Upper lobe of left lung (tissue), 6 donors: ENCODE data around the gene HOXB7. TPM values are rescaled to one million over a fixed set of nuclear protein-coding genes. Genes with fewer than 3 reads are reported as not detected.

Experiments used
- ATAC-seq, 2 donors: fragments of 200-7000 bp; cut with Tn5 transposase; one replicate each; pipeline ENCODE4 v1.9.1; 2022; ENCODE audit warnings: mild to moderate bottlenecking in 2 of 2, moderate library complexity in 2 of 2; ENCODE audit not compliant: low FRiP score in 2 of 2
- DNase-seq, 2 donors: peaks; one replicate each; pipeline ENCODE4 v3.0.0-alpha.2; 2019 to 2020
- H3K27ac ChIP-seq, 4 donors: fragments of 200-600 bp; sonication (generic); one replicate each; pipeline ENCODE4 v1.5.1; 2016 to 2019
- H3K27me3 ChIP-seq, 4 donors: fragments of 200-600 bp; sonication (generic); one replicate each; pipeline ENCODE4 v1.5.1; 2017 to 2019
- H3K36me3 ChIP-seq, 4 donors: fragments of 200-600 bp; sonication (generic); one replicate each; pipeline ENCODE4 v1.5.1; 2016 to 2019
- H3K4me1 ChIP-seq, 4 donors: fragments of 200-600 bp; sonication (generic); one replicate each; pipeline ENCODE4 v1.5.1; 2018 to 2019
- H3K4me3 ChIP-seq, 4 donors: fragments of 200-600 bp; sonication (generic); one replicate each; pipeline ENCODE4 v1.5.1; 2017 to 2019; ENCODE audit warnings: mild to moderate bottlenecking in 2 of 4, moderate library complexity in 1 of 4
- H3K9me3 ChIP-seq, 4 donors: fragments of 200-600 bp; sonication (generic); one replicate each; pipeline ENCODE4 v1.5.1; 2018 to 2019
- EP300 ChIP-seq, 4 donors: sonication (generic); formaldehyde crosslinking; IDR thresholded peaks; one replicate each; pipeline ENCODE4 v1.5.1; 2017; ENCODE audit warnings: antibody characterized with exemption in 4 of 4, control low read depth in 2 of 4
- POLR2A ChIP-seq, 4 donors: fragments of 450-650 bp; IDR thresholded peaks; one replicate each; pipeline ENCODE4 v1.5.1; 2016 to 2017; ENCODE audit warnings: antibody characterized with exemption in 4 of 4, mild to moderate bottlenecking in 2 of 4
- POLR2AphosphoS5 ChIP-seq, 2 donors: sonication (generic); formaldehyde crosslinking; IDR thresholded peaks; one replicate each; pipeline ENCODE4 v1.5.1; 2017; ENCODE audit warnings: antibody characterized with exemption in 2 of 2
- WGBS, 2 donors: methylation state at CpG; one replicate each; pipeline ENCODE4 v1.1.5; 2017 to 2018; 5-methylcytosine and 5-hydroxymethylcytosine counted together
- total RNA-seq, 6 donors: library from RNA; depleted of rRNA in 4 of 6; stranded (reverse); fragments of >200 nt in 4 of 6; gene quantifications; one replicate each; pipeline versions ENCODE4 v1.1.0 to v1.2.1, GENCODE V29; 2016 to 2021
- TF ChIP-seq, protein P1 (sequence below), 6 experiments: fragments of 450-650 bp in 4 of 6; fragments of 200-600 bp in 2 of 6; sonication (generic) in 2 of 6; IDR thresholded peaks; one replicate each; pipeline ENCODE4 v1.5.1; 2016 to 2019; ENCODE audit warnings: antibody characterized with exemption in 6 of 6
- donor health status: DM: no; HTN: no; CAD: no; lungs with moderate emphysema.
- donor health status: DM: no; HTN: yes; CAD: no; lungs with severe emphysema.

HOXB7 gene
- total RNA-seq, 6 donors from 2014 or later: 1.1 to 3.7 (median 1.3) TPM; not detected in 1

DNA sequence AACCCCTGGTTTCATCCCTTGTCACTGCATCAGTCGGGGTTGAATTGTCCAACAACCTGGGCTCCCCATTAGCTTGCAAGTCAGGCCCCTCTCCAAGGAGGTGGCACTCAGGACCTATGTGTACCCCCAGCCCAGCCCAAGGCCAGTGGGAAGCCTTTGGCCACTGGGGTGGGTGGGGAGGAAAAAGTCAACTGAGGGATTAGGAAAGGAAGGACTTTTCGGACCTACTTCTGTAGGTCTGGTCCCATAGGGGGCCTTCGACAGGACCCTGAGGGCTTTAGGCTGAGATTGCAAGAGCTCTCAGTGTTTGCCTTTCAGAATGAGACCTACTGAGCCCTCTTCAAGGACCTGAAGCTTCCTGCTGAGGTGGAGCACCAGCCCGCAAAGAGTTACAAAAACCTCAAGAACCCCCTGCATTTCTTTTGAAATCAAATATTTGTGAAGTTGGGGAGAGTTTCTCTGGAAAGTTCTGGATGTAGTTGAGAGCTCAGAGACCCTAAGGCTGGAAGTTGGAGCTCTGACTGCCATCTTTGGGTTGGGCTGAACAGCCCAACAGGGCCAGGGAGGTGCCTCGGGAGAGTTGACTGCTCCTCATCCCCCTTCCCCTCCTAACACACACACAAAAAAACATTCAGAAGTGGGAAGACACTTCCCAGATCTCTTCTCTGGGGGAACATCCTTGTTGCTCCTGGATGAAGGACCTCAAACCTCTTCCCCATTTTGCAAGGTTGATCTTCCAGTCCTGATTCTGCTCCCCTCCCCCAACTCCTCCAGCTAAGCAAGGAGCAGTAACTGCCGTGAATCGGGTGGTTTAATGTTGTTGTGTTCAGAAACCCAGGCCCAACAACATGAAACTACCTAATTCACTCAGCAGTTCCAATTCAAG, 21.1 kb upstream of the HOXB7 start:
- Histone ChIP-seq H3K27me3 (peaks cover 0 to 88% (median 64%) of the 10 kb centered on the region in 4 donors), H3K27ac (no peak overlapping the region), H3K36me3 (no peaks in the 10 kb centered on the region), H3K9me3 (no peaks in the 10 kb centered on the region), H3K4me3 (no peak overlapping the region), H3K4me1 (peaks cover 3 to 13% (median 6%) of the 10 kb centered on the region in 4 donors)
- WGBS, 2 donors: 27 to 32% methylated on average over 6 to 7 of the region's 7 CpGs
- DNase-seq: no peak
- peak in 1 of 2 donors; percentile 5 for ATAC-seq
- TF ChIP-seq, protein P1, sequence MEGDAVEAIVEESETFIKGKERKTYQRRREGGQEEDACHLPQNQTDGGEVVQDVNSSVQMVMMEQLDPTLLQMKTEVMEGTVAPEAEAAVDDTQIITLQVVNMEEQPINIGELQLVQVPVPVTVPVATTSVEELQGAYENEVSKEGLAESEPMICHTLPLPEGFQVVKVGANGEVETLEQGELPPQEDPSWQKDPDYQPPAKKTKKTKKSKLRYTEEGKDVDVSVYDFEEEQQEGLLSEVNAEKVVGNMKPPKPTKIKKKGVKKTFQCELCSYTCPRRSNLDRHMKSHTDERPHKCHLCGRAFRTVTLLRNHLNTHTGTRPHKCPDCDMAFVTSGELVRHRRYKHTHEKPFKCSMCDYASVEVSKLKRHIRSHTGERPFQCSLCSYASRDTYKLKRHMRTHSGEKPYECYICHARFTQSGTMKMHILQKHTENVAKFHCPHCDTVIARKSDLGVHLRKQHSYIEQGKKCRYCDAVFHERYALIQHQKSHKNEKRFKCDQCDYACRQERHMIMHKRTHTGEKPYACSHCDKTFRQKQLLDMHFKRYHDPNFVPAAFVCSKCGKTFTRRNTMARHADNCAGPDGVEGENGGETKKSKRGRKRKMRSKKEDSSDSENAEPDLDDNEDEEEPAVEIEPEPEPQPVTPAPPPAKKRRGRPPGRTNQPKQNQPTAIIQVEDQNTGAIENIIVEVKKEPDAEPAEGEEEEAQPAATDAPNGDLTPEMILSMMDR (IDR thresholded peaks at IDR 0.05): no peak
- TF ChIP-seq EP300 (IDR thresholded peaks at IDR 0.05) (no peak), POLR2A (IDR thresholded peaks at IDR 0.05) (no peak), POLR2AphosphoS5 (IDR thresholded peaks at IDR 0.05) (no peak)

DNA sequence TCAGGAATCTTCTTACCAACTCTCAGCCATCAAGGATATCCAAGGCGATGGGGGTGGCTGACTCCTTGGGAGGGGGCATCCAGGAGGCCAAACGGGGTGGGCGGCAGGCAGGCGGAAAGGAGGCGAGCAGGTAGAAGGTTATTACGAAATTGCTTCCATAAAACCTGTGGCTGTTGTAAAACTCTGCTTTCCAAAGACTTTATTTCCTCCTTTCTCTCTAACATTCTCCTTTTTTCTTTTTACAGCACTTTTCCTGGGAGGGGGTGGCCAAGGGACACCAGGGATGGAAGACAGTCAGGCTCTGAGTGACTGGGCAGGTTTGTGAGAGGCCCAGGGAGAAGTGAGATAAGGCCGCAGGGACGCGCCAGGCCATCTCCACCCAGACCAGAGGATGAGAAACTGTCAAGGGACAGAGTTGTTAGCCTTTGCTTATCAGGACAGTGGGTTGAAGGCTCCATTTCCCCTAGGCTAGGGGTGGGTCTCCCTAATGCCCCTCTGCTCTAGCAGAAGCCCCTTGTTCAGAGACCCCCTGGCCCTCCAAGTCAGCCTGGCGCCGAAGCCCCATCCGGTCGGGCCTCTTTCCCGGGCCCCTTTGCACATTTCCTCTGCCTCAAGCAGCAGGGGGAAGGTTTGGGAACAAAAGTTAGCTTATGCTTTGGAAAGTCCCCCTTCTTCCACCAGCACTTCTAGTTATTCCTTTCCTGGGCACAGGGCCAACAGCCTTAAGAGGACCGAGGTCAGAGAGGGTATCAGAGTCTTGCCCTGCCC, 20.3 kb upstream of the HOXB7 start:
- ATAC-seq (no peak), DNase-seq (no peak)
- Histone ChIP-seq H3K9me3 (no peaks in the 10 kb centered on the region), H3K27me3 (peaks cover 3 to 88% (median 67%) of the 10 kb centered on the region in 4 donors), H3K4me3 (no peak overlapping the region), H3K4me1 (peaks cover 8 to 16% (median 15%) of the 10 kb centered on the region in 4 donors), H3K36me3 (no peaks in the 10 kb centered on the region), H3K27ac (no peak overlapping the region)
- 40 to 44% methylated on average over 15 of the region's 15 CpGs for WGBS, 2 donors
- TF ChIP-seq, protein P1 (IDR thresholded peaks at IDR 0.05): no peak
- TF ChIP-seq POLR2A (IDR thresholded peaks at IDR 0.05): no peak
- TF ChIP-seq POLR2AphosphoS5 (IDR thresholded peaks at IDR 0.05): no peak
- no peak for TF ChIP-seq EP300 (IDR thresholded peaks at IDR 0.05)

- WGBS, 2 donors: 41 to 56% methylated on average over 15 of the region's 15 CpGs
- Histone ChIP-seq H3K36me3 (no peaks in the 10 kb centered on the region), H3K27me3 (peaks cover 3 to 88% (median 71%) of the 10 kb centered on the region in 4 donors)
Observed at GRCh38 chr17:48630009-48630924, 19.4 kb upstream of the HOXB7 start.

DNA sequence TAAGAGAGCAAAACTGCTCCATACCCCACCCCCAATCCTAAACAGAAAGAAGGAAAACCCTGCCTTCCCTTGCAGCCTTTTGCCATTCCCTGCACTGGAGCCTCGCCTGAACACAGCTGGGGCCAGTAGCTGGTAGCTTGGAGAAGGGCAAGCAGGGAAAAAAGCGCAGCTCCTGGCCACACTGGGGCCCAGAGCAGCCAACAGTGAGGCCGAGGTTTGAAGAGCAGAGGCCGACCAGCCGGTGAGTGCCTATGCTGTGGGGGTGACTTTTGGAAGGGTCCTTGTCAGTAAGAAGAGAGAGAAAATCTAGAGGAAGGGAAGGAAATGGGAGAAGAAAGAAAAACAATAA, 18.6 kb upstream of the HOXB7 start:
- TF ChIP-seq, protein P1 (IDR thresholded peaks at IDR 0.05): no peak
- no peak for TF ChIP-seq POLR2AphosphoS5 (IDR thresholded peaks at IDR 0.05)
- TF ChIP-seq POLR2A (IDR thresholded peaks at IDR 0.05): no peak
- no peak for TF ChIP-seq EP300 (IDR thresholded peaks at IDR 0.05)

More at GRCh38 chr17:48630009-48630924, 19.4 kb upstream of the HOXB7 start:
- no peaks in the 10 kb centered on the region for H3K9me3 ChIP-seq
- no peak for ATAC-seq
- no peak overlapping the region for H3K27ac ChIP-seq
- TF ChIP-seq EP300 (IDR thresholded peaks at IDR 0.05) (no peak), POLR2A (IDR thresholded peaks at IDR 0.05) (no peak), POLR2AphosphoS5 (IDR thresholded peaks at IDR 0.05) (no peak)
- TF ChIP-seq, protein P1 (IDR thresholded peaks at IDR 0.05): no peak
- DNase-seq: no peak
- H3K4me3 ChIP-seq: no peak overlapping the region
- H3K4me1 ChIP-seq: peaks cover 17 to 25% (median 23%) of the 10 kb centered on the region in 4 donors

More for the DNA sequence above, 18.6 kb upstream of the HOXB7 start:
- Histone ChIP-seq H3K4me3 (no peak overlapping the region), H3K4me1 (peaks cover 24 to 32% (median 29%) of the 10 kb centered on the region in 4 donors), H3K9me3 (no peaks in the 10 kb centered on the region), H3K27ac (no peak overlapping the region), H3K36me3 (no peaks in the 10 kb centered on the region), H3K27me3 (peaks cover 3 to 88% (median 72%) of the 10 kb centered on the region in 4 donors)
- WGBS, 2 donors: 27 to 31% methylated on average over 4 to 5 of the region's 5 CpGs
- ATAC-seq (no peak), DNase-seq (no peak)
